SIG-M5 treated with dmso at 0.1 percent for 504 hours (cell line): Measurements from ENCODE around the gene SP140L.
"Not testable (repeated sequence)": the region's sequence is repeated elsewhere in the genome, so short reads cannot be mapped to it uniquely, and the experiment has no call there.

ENCODE experiments used
- DNase-seq: peaks from one replicate; lab custom pipeline; 2025; ENCODE audit not compliant: unreplicated experiment; lab: John Stamatoyannopoulos, UW

The SP140L gene

DNA sequence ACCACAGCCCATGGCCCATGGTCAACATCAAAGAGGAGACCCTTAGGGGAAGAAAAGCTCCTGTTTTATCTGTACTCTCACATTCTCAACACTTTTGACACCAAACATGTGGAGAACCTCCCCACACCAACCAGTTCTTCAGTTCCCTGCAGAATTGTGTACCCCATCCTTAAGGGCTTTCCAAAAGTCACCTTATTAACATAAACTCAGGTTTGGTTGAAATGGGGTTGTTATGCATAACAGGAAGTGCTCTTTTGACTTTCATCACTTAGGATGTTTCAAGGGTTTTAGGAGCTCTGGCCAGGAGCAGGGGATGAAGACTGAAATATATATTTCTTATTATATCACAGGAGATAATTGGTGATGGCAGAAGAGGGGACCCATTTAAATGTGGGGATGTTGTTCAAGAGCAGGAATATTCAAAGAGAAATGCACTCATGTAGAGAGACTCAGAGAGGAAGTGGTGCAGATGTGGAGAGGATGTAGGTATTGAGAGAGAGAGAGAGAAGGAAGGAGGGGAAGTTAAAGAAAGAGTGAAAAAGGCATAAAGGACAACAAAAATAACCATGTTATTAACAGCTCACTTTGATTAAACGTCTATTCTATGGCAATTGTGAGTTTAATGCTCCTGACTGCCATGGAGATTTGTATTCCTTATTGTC lies 35.2 kb downstream of the SP140L start:
- DNase-seq = peak; percentile 4

DNA sequence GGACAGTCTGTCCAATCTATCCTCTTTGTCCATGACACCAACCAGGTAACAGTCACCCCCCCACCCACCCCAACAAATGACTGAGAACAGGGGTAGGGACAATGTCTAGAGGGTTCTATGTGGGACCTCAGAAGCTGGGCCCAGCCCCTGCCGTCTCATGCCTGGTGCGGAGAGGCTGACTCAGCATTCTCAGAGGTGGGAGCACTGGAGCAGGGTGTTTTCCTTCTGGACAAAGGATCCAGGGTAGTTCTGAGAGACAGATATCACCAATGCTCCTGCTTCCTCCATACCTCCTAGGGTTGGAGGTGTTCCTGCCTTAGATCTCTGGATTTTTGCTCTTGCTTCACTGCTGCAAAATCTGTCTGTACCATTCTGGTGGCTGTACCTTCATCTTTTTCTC lies 55.1 kb downstream of the SP140L start:
- DNase-seq = no peak

DNA sequence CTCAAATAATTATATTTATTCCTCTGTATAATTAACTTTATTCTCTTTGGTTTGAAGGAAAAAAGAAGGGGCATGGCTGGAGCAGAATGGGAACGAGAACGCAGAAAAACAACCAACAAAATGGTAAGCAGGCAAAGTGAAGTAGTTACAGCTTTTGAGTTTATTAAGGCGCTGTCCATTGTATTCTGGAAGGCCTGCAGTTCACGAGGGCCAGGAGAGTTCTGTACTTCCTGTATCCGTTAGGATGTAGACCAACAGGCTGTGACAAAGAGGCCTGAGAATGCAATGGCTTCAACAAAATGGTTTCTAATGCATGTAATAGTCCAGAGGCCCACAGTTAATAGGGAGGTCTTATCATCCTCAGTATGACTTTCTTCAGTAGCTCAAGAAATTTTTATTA lies 56.5 kb downstream of the SP140L start:
- no peak for DNase-seq

DNA sequence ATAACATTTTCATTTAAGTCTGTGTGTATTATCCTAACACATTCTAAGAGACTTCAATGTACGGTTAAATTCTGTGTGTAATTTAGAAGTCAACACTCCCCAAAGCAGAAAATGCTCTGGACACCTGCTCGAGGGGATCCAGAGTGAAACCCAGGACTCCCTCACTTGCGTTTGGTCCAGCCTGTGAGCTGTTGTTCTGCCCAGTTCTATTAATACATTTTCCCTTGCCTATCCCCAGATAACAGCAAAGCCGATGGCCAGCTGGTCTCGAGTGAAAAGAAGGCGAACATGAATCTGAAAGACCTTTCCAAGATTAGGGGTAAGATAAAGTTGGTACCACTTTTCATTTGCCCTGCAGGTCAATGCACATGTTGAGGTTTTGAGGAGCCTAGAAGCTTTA lies 58.0 kb downstream of the SP140L start:
- DNase-seq = no peak

DNA sequence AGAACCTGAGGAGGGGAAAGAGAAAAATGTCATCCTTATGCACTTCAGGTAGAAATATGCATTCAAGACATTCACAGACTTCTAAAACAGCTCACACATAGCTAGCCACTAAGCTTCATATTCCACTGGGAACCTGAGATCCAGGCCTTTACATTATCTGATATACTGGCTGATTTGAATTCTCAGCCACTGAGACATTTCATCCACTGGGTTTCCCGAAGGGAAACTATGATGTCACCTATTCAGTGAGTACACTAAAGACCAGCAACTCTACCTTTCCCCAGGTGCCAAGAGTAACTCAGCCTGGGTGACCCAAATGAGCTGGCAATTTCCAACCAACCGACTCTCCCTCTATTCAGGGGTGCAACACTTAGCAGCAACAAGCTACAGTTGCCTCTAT lies 67.3 kb downstream of the SP140L start:
- DNase-seq = no peak

DNA sequence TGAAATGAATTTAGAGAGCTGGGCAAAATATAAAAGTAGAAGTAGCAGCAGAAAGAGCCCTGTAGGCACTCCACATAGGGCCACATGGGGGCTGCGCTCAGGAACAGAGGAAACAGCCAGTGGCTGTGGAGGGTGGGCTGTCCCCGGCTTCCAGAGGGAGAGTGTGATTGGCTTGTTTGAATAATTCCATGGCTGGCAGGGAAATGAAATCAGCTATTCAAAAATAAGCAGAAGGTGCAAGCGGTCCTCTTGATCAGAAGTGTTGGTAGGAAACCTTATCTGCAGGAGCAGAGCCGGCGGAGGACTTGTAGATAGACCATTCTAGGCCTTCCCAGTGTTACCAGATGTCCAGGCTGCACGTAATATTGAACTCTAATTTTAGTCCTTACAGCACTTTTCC lies 71.7 kb downstream of the SP140L start:
- DNase-seq = not testable (repeated sequence)

DNA sequence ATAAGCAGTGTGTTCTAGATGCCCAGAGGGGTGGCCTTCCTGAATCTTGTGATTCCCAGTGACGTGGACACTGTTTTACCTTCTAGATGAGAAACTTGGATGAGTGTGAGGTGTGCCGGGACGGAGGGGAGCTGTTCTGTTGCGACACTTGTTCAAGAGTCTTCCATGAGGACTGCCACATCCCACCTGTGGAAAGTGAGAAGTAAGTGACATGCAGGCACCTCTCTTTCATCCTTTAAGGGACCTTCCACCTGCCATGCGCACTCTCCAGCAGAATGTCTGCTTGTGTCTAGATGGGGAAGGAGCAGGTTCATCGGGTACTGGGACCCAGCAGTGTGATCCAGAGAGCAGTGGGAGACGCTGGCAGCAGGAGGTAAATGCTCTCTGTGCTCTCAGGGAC lies 73.0 kb downstream of the SP140L start:
- no peak for DNase-seq

DNA sequence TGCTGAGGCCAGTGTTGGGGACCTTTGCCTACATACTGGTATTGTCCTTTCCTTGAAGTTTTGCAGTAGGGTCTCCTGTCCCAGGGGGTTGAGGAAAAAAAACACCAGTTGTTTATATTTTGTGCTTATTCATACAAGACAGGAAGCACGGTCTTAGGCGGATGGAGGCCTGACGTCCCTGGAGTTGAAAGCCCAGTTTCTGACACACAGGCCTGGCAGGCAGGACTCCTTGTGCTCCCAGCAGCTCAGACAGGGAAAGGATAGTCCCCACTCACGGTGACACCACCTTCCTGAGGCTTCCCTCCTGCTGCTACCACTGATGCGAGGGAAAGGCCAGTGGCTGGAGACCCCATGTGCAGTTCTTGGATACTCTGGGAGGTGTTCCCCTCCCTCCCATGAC lies 73.5 kb downstream of the SP140L start:
- no peak for DNase-seq

DNA sequence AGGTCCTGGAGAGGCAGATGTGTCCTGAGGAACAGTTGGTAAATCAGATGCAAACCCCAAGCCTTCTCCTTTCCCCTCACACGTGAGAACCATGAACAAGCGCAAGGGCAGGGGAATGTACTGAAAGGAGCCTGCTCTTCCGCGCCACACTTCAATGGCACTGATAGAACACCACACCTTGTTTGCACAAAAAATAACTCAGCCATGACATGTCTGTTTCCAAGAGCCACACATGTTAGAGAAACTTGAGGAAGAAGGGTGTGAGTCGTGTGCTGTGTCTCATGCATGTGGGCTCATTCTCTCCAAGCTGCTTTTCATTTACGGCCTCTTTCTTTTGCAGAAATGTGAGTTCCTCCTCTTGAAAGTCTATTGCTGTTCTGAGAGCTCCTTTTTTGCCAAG lies 74.0 kb downstream of the SP140L start:
- not testable (repeated sequence) for DNase-seq

DNA sequence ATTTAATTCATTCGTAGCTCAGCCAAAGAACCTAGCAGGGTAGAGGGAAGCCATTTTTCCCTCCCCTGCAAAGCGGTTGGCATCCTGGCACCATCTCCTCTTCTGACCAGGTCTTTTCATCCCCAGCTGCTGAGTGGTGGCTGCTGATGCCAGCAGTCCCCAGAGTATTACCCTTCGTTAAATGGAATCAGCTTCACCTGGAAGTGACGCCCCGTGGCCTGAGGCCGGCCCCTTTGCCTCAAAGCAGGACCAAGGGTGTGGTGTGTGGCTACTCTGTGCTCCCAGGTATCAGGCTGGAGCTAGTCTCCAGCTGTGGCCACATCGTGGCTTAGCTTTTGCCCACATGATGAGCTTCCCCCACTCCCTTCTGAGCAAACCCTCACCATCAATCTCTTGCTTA lies 76.8 kb downstream of the SP140L start:
- no peak for DNase-seq

DNA sequence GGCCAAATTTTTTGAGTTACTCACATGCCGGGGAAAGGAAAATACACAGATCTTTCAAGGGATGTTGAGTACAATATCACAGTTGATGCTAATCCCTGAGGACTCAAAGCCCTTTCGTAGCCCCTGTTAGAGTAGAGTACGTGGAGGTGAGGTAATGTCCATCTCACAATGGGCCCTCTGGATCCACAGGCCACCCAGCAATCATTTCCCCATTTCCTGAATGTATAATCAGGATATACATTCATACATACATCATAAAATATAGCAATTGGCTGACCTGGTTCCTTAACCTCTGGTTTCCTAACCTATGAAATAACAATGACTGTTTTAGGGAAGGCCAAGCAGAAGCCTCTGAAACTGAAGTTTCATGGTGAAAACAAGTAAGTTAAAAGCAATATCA lies 78.8 kb downstream of the SP140L start:
- DNase-seq = no peak

DNA sequence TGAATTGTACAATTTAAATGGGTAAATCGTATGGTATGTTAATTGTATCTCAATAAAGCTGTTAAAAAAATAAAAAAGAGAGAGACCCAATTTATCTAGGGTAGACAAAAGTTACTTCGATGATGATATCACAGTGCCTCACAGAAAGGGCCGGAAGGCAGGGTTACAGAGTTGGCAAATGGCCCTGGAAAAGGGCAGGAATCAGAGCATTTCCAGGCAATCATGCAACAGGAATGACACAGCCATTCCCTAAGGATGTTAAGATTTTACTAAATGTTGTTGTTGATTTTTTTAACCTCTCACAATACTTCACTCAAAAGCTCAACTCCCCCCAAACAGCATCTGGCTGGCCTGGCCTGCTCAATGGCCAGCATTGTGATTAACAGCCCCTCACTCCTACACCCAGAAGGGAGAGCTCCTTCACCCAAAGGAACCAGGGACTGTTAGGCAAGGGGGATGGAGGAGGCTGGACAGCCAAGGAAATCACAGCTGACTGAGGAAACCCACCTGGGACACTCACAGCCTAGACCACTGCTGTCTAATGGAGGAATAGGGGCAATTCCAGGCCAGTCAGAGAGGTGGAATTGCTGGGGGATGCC lies 81.3 kb downstream of the SP140L start:
- no peak for DNase-seq

DNA sequence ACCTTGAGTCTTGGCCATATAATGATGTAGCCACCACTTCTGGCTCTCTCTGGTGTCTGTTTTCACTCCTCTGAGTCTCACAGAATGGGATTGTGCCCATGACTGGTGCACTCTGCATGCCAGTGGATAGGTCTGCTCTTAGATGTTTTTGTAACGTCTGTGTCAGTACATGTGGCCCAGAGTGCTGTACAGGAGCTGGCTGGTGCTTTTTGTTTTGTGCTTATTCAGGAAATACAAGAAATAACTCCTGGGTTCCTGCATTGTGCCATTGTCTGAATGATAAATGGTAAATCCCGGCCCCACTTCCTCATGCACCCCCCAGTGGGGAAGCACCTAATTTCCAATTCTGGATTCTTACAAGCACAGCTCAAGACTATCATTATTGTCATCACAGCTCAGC lies 82.3 kb downstream of the SP140L start:
- not testable (repeated sequence) for DNase-seq

DNA sequence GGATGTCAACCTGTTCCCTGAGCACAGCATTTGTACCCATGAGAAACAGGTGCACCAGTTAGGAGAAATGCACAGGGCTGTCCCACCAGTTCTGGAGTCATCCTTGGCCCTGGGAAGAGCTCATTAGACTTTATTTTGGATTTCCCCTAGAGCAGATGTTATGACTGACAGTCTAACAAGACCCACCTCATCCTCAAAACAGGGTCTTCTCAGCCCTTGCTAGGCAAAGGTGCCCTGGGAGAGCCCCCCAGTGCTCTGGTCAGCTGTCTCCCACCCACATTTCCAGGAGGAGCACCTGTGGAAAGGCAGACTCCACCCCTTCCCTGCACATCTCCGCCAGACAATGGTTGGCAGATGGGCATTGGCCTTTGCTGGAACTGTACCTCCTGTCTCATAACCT lies 83.3 kb downstream of the SP140L start:
- DNase-seq = no peak

DNA sequence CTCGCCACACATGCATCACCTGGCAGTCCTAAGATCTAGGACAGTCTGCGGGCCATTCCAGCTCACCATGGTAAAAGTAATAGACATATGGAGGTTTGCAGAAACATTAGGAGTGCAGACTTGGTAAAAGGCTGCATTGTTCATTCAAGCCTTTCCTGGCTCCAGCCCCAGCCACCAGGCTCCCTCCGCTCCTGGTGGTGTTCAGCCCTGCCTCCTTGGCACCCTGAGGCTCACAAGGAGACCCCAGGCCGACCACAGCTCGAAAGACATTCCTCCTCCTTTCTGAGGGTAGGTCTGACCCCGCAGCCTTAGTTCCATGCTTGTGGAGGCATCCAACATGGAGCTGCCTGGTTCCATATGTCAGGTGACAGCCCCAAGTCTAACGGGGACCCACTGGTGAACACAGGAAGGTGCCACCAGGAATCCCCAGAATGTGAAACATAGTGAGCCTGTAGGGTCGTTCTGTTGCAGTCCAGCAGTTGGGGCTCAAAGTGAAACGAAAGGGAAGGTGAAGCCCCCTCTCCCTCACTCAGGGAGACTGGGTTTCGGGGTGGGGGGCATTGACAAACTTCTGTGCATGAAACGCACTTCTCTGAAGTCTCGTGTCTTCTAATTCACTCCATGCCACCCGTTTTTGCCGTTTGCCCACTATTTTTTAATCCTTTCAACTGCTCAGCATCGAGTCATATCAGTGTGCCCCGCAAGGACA lies 84.0 kb downstream of the SP140L start:
- DNase-seq = no peak

DNA sequence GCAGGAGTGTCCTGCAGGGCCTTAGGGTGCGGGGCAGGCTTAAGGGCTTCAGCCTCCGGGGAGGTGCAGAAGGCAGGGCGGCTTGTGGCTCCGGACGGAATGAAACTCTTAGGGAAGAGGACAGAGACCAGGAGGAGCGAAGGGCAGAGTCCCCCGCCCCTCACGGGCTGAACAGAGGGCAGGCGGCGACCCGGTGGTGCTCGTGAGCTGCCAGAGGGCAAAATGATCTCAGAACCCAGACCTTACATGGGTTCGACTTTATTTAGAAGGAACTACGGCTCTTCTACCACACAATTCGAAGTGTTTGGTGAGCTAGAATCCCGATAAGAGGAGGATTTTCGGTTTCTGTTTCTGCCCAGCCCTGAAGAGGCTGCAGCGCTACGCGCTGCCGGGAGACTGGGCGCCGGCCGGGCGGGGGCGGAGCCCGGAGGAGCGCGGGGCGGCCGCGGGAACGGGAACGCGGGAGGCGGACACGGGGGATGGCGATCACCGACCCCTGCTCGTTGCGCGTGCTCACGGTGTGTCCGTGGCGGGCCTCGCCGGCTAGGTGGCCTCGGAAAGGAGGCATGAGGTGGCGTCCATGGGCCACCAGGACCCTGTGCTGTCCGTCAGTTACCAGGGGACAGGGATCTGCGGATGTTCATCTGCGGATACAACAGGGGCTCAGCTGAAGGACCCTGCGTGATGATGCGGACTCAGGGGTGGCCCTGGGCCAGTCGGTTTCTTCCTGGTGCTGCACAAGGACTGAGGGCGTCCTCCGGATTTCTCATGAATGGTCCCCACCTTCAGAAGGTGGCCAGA lies 84.8 kb downstream of the SP140L start:
- DNase-seq = peak; percentile 62

DNA sequence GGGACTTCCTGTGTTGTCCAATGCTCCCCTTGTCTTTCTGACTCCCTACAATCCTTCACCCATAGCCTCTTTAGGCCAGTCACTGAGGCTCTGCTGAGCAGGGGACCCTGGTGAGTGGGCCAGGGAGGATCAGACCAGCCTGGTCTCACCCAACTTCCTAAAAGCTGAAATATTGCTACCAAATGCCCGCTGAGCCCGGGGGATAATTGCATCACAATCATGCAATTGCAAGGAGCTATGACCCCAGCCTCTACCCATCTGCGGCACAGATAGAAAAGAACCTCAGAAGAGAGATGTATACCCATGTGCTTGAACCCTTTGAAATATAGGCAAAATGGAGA lies 85.3 kb downstream of the SP140L start:
- peak; percentile 83 for DNase-seq

DNA sequence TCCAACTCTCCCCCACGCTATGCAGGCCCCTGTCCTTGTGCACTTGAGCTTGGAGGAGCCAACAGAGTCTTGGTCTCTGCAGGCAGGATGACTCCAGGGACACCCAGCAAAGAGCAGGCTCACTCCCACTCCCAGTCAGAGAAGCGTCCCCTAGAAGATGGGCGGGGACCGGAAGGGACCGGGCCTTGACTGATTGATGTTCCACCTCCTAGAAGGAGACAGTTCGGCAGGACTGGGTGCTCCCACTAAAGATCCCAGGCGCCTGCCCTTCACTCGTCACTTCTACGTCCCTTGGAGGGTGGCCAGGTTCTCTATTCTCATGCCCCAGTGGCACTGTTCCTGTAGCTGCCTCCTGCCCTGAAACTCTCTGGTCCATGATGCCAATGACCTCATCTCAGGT lies 85.9 kb downstream of the SP140L start:
- DNase-seq = no peak

DNA sequence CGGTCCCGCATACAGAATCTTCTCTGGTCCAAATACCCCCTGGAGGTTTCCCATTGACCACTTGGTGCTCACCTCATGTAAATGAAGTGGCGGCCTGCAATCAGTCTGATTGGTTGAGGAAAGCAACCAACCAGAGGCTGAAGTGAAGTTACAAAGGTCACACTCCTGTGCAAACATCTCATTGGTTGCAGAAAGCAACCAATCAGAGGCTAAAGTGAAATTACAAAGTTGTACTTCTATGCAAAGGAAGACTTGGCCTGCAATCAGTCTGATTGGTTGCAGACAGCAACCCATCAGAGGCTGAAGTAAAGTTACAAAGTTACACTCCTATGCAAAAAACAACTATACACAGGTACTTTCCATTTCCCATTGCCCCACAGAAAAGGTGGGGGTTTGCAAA lies 86.5 kb downstream of the SP140L start:
- DNase-seq = no peak

DNA sequence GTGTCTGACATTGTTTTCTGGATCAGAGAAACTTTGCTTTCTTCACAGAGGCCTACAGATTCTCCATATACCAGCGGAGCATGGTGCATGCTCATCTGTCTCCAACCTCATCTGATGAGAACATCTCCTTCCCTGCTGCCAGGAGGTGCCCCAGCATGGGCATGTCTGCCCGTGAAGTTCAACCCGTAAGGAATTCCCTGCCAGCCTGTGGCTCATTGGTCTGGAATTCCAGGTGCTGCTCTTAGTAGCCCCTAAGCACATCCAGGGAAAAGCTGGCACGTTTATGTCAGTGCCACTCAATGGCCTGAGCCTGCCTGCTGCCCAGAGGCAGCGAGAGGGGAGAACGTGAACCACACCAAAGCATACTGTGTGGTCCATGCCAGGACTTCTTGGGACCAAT lies 87.3 kb downstream of the SP140L start:
- DNase-seq = no peak

DNA sequence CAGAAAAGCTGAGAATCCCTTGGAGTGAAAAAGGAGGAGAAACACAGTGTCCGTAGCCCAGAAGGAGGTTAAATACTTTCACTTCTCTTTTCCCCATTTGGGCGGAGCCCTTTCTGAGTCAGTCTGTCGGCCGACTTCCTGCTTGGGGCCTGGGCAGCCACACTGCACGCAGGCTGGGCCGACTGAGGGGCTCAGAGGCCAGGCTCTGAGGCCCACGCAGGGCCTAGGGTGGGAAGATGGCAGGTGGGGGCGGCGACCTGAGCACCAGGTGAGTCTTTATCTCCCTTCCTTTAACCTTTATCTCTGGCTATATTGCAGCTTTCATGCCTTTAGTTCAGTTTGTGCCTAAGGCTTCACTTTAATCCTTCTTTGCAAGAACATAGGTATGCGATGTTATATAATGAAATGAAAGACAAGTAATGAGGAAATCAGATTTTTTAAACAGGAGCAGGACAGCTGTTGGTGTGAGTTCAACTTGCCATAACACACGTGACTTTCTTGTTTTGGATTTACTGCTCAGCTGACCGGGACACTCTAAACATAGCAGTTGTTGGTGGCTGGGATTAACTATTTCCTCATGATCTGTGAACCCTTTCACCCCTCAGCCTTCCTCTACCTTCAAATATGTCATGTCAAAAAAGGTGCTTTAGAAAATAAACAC lies 89.2 kb downstream of the SP140L start, which contains the start of gene SP100:
SP100 (plus strand) TSS at position 141 of the 661 bp plus-strand sequence; CDS start at position 237, 96 bp downstream.
- peak; percentile 90 for DNase-seq
